Measurements from ENCODE around the gene FEZ2. TPM values are rescaled to one million over a fixed set of nuclear protein-coding genes. Genes with fewer than 3 reads are reported as not detected.

The FEZ2 gene
- total and polyA plus RNA-seq, 2 donors (not counting 3 experiments of a cell fraction or from before 2014, with no cell fraction given): 41.2 to 72.4 TPM

GRCh38 chr2:36609507-36609906 lies 11.5 kb upstream of the FEZ2 start:
- CTCF ChIA-PET: interaction anchor here (1.0 to 1.7 kb wide), 2 partner anchors 8 to 30 kb away, joined by 3 to 5 read pairs; no protein-coding TSS in a partner anchor
- Histone ChIP-seq H4K20me1 (replicated peaks; ENCODE audit: control insufficient read depth, extremely low read depth, insufficient read depth, low read length) (no peaks in the 10 kb centered on the region), H3K9me3 (replicated peaks; ENCODE audit: control insufficient read depth, insufficient read depth, low read length) (no peaks in the 10 kb centered on the region), H3K27me3 (ENCODE audit: control insufficient read depth in 2 of 2, insufficient read depth in 2 of 2, low read length in 2 of 2) (no peaks in the 10 kb centered on the region), H2AFZ (ENCODE audit: low read depth, low read length) (no peak overlapping the region), H3K4me3 (replicated peaks in 1 of 3; ENCODE audit: insufficient read depth in 1 of 3, low read depth in 1 of 3, low read length in 3 of 3) (no peak overlapping the region), H3K9ac (replicated peaks; ENCODE audit: extremely low read depth, insufficient read depth, low read length) (no peak overlapping the region), H3K4me1 (ENCODE audit: control insufficient read depth, extremely low read depth, insufficient read depth, low read length) (no peaks in the 10 kb centered on the region), H3K27ac (ENCODE audit: insufficient read depth, low read depth, low read length) (no peak overlapping the region), H3K79me2 (ENCODE audit: control insufficient read depth, insufficient read depth, low read length) (no peaks in the 10 kb centered on the region), H3K9me1 (replicated peaks; ENCODE audit: control insufficient read depth, extremely low read depth, insufficient read depth, low read length) (no peaks in the 10 kb centered on the region), H3K36me3 (ENCODE audit: control insufficient read depth in 2 of 2, extremely low read depth in 1 of 2, insufficient read depth in 2 of 2, low read length in 2 of 2) (no peaks in the 10 kb centered on the region), H3K4me2 (ENCODE audit: insufficient read depth, low read length) (no peak overlapping the region)
- BruUV-seq (replicated peaks): no TSS peak
- DNase-seq (ENCODE audit: low read depth, low spot score) (no peak), FAIRE-seq (no peak)
- TF ChIP-seq POLR2AphosphoS5 (IDR thresholded peaks at IDR 0.05; ENCODE audit: insufficient read depth, low read depth, low read length): no peak
- no peak for TF ChIP-seq JUN (IDR thresholded peaks at IDR 0.05; ENCODE audit: borderline replicate concordance, insufficient read depth, insufficient read length, low read depth)
- TF ChIP-seq GATA2 (IDR thresholded peaks at IDR 0.05; ENCODE audit: insufficient read depth, insufficient read length, low read depth, low read length): no peak
- TF ChIP-seq CTCF (IDR thresholded peaks at IDR 0.05; ENCODE audit: extremely low read depth in 1 of 2, insufficient read depth in 1 of 2, low read depth in 1 of 2, low read length in 2 of 2): no peak
- no peak for TF ChIP-seq FOS (IDR thresholded peaks at IDR 0.05; ENCODE audit: borderline replicate concordance, insufficient read depth, low read length)
- TF ChIP-seq MAX (IDR thresholded peaks at IDR 0.05; ENCODE audit: insufficient read depth, insufficient read length): no peak
- no peak for TF ChIP-seq MYC (IDR thresholded peaks at IDR 0.05; ENCODE audit: low read depth, low read length)
- TF ChIP-seq POLR2A (IDR thresholded peaks at IDR 0.05; ENCODE audit: low read depth, low read length): no peak
- no peak for TF ChIP-seq EZH2 (IDR thresholded peaks at IDR 0.05; ENCODE audit: borderline replicate concordance, low read depth, low read length, severe bottlenecking)
- dilution Hi-C loops (cut with MboI; ENCODE audit: extremely low pct_ligation_motif_present, low sequenced_read_pairs) (no loop called here), intact Hi-C loops (cut with micrococcal nuclease) (no loop called here)
- POLR2A ChIA-PET: no interaction called here
